ENCODE measurements around the gene PLEKHA8. TPM values are rescaled to one million over a fixed set of nuclear protein-coding genes. Genes with fewer than 3 reads are reported as not detected.

PLEKHA8 gene
- total RNA-seq, 1 donor from 2014 or later: 43.8 TPM

GRCh38 chr7:30160329-30160728, 132.1 kb downstream of the PLEKHA8 start:
- peaks cover 47% of the 10 kb centered on the region for H3K4me1 Mint-ChIP-seq (ENCODE audit: unreplicated experiment)

GRCh38 chr7:30162133-30162532, 133.9 kb downstream of the PLEKHA8 start:
- Mint-ChIP-seq H3K36me3 (ENCODE audit: low read depth, unreplicated experiment) (no peaks in the 10 kb centered on the region), H3K9me3 (ENCODE audit: unreplicated experiment) (no peaks in the 10 kb centered on the region), H3K27me3 (ENCODE audit: unreplicated experiment) (peaks cover 2% of the 10 kb centered on the region), H3K4me3 (ENCODE audit: unreplicated experiment) (no peak overlapping the region), H3K27ac (ENCODE audit: unreplicated experiment) (no peak overlapping the region), H3K4me1 (ENCODE audit: unreplicated experiment) (peaks cover 55% of the 10 kb centered on the region)
- DNase-seq (ENCODE audit: low spot score): no peak
- no peak for TF ChIP-seq CTCF (IDR thresholded peaks at IDR 0.05; ENCODE audit: unreplicated experiment)

More at GRCh38 chr7:30160329-30160728, 132.1 kb downstream of the PLEKHA8 start:
- peak overlapping the region; percentile 5 for H3K27ac Mint-ChIP-seq (ENCODE audit: unreplicated experiment)
- H3K27me3 Mint-ChIP-seq (ENCODE audit: unreplicated experiment): peaks cover 2% of the 10 kb centered on the region
- H3K36me3 Mint-ChIP-seq (ENCODE audit: low read depth, unreplicated experiment): peaks cover 2% of the 10 kb centered on the region
- no peak overlapping the region for H3K4me3 Mint-ChIP-seq (ENCODE audit: unreplicated experiment)
- TF ChIP-seq CTCF (IDR thresholded peaks at IDR 0.05; ENCODE audit: unreplicated experiment): no peak
- no peaks in the 10 kb centered on the region for H3K9me3 Mint-ChIP-seq (ENCODE audit: unreplicated experiment)
- no peak for DNase-seq (ENCODE audit: low spot score)

GRCh38 chr7:30162622-30163124, 134.5 kb downstream of the PLEKHA8 start:
- no peak overlapping the region for H3K4me3 Mint-ChIP-seq (ENCODE audit: unreplicated experiment)
- no peaks in the 10 kb centered on the region for H3K9me3 Mint-ChIP-seq (ENCODE audit: unreplicated experiment)
- peaks cover 57% of the 10 kb centered on the region for H3K4me1 Mint-ChIP-seq (ENCODE audit: unreplicated experiment)
- H3K27me3 Mint-ChIP-seq (ENCODE audit: unreplicated experiment): peaks cover 2% of the 10 kb centered on the region
- TF ChIP-seq CTCF (IDR thresholded peaks at IDR 0.05; ENCODE audit: unreplicated experiment): no peak
- DNase-seq (ENCODE audit: low spot score): no peak
- H3K27ac Mint-ChIP-seq (ENCODE audit: unreplicated experiment): no peak overlapping the region
- no peaks in the 10 kb centered on the region for H3K36me3 Mint-ChIP-seq (ENCODE audit: low read depth, unreplicated experiment)

- no peak overlapping the region for H3K4me3 Mint-ChIP-seq (ENCODE audit: unreplicated experiment)
- DNase-seq (ENCODE audit: low spot score): no peak
- H3K4me1 Mint-ChIP-seq (ENCODE audit: unreplicated experiment): peaks cover 62% of the 10 kb centered on the region
- H3K9me3 Mint-ChIP-seq (ENCODE audit: unreplicated experiment): no peaks in the 10 kb centered on the region
- H3K36me3 Mint-ChIP-seq (ENCODE audit: low read depth, unreplicated experiment): no peaks in the 10 kb centered on the region
- peaks cover 2% of the 10 kb centered on the region for H3K27me3 Mint-ChIP-seq (ENCODE audit: unreplicated experiment)
- H3K27ac Mint-ChIP-seq (ENCODE audit: unreplicated experiment): peak overlapping the region; percentile 26
- TF ChIP-seq CTCF (IDR thresholded peaks at IDR 0.05; ENCODE audit: unreplicated experiment): no peak
Observed at GRCh38 chr7:30163231-30163894, 135.2 kb downstream of the PLEKHA8 start.

GRCh38 chr7:30164567-30164966, 136.4 kb downstream of the PLEKHA8 start:
- Mint-ChIP-seq H3K4me3 (ENCODE audit: unreplicated experiment) (peak overlapping the region; percentile 3), H3K27me3 (ENCODE audit: unreplicated experiment) (no peaks in the 10 kb centered on the region), H3K4me1 (ENCODE audit: unreplicated experiment) (peaks cover 67% of the 10 kb centered on the region), H3K27ac (ENCODE audit: unreplicated experiment) (peak overlapping the region; percentile 69), H3K9me3 (ENCODE audit: unreplicated experiment) (no peaks in the 10 kb centered on the region), H3K36me3 (ENCODE audit: low read depth, unreplicated experiment) (peaks cover 4% of the 10 kb centered on the region)
- no peak for DNase-seq (ENCODE audit: low spot score)
- peak; percentile 31 for TF ChIP-seq CTCF (IDR thresholded peaks at IDR 0.05; ENCODE audit: unreplicated experiment)
